Measurements from ENCODE around the gene CBX7. TPM values are rescaled to one million over a fixed set of nuclear protein-coding genes. Genes with fewer than 3 reads are reported as not detected.

The CBX7 gene
- total and polyA plus RNA-seq, 2 donors from 2014 or later = 39.3 to 65.2 TPM

- Histone ChIP-seq H3K9ac (ENCODE audit: low read length in 3 of 3) (no peak overlapping the region), H3K36me3 (ENCODE audit: control insufficient read depth in 2 of 3, insufficient read depth in 3 of 3, low read length in 3 of 3) (no peaks in the 10 kb centered on the region), H3K4me3 (ENCODE audit: low read length in 3 of 3) (no peak overlapping the region), H3K27me3 (ENCODE audit: control insufficient read depth, insufficient read depth, low read length) (no peaks in the 10 kb centered on the region), H3K9me3 (ENCODE audit: control insufficient read depth in 2 of 3, insufficient read depth in 1 of 3, low read length in 3 of 3) (peaks cover 0 to 5% (median 2%) of the 10 kb centered on the region in 3 donors), H3K27ac (ENCODE audit: low read depth in 2 of 2, low read length in 2 of 2) (no peak overlapping the region), H3K4me1 (ENCODE audit: control insufficient read depth in 2 of 3, insufficient read depth in 2 of 3, low read depth in 1 of 3, low read length in 3 of 3) (peaks cover 0 to 11% (median 6%) of the 10 kb centered on the region in 3 donors)
- peak in 1 of 5 donors; percentile 15 for DNase-seq
- intact Hi-C loops (cut with DNase I) = loop anchor here (10.0 kb wide), 1 partner anchor 46 kb away; no protein-coding TSS in a partner anchor
- TF ChIP-seq, protein P1, sequence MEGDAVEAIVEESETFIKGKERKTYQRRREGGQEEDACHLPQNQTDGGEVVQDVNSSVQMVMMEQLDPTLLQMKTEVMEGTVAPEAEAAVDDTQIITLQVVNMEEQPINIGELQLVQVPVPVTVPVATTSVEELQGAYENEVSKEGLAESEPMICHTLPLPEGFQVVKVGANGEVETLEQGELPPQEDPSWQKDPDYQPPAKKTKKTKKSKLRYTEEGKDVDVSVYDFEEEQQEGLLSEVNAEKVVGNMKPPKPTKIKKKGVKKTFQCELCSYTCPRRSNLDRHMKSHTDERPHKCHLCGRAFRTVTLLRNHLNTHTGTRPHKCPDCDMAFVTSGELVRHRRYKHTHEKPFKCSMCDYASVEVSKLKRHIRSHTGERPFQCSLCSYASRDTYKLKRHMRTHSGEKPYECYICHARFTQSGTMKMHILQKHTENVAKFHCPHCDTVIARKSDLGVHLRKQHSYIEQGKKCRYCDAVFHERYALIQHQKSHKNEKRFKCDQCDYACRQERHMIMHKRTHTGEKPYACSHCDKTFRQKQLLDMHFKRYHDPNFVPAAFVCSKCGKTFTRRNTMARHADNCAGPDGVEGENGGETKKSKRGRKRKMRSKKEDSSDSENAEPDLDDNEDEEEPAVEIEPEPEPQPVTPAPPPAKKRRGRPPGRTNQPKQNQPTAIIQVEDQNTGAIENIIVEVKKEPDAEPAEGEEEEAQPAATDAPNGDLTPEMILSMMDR (IDR thresholded peaks at IDR 0.05; ENCODE audit: borderline replicate concordance, extremely low read depth, insufficient read depth) = no peak
- FAIRE-seq = no peak
These were observed 36.3 kb upstream of the CBX7 start for GRCh38 chr22:39188809-39189208.

DNA sequence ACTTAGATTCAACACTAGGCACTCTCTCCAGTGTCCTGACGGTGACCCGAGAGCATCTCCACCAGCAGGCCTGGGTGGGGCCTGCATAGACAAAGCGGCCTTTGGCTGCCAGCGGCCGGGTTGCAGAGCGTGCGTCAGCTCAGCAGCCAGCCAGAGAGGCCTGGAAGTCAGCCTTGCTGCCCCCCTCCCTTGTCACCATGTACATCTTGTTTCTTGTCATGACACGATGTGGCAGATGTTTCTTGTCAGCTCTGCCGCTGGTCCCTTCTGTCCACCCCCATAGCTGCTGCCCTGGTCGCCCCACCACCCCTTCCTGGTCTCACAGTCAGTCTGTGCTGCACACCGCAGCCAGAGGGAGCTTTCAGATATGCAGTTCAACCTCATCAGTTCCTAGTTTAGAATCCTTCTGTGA lies 33.1 kb upstream of the CBX7 start:
- H3K4me3 ChIP-seq (ENCODE audit: low read length in 3 of 3) = no peak overlapping the region
- TF ChIP-seq, protein P1 (IDR thresholded peaks at IDR 0.05; ENCODE audit: borderline replicate concordance, extremely low read depth, insufficient read depth) = peak; percentile 29
- intact Hi-C loops (cut with DNase I) = loop anchor here (10.0 kb wide), 1 partner anchor 49 kb away; no protein-coding TSS in a partner anchor
- H3K9ac ChIP-seq (ENCODE audit: low read length in 3 of 3) = no peak overlapping the region
- H3K4me1 ChIP-seq (ENCODE audit: control insufficient read depth in 2 of 3, insufficient read depth in 2 of 3, low read depth in 1 of 3, low read length in 3 of 3) = peaks cover 0 to 11% (median 6%) of the 10 kb centered on the region in 3 donors
- no peaks in the 10 kb centered on the region for H3K36me3 ChIP-seq (ENCODE audit: control insufficient read depth in 2 of 3, insufficient read depth in 3 of 3, low read length in 3 of 3)
- no peaks in the 10 kb centered on the region for H3K27me3 ChIP-seq (ENCODE audit: control insufficient read depth, insufficient read depth, low read length)
- FAIRE-seq (no peak), DNase-seq (peak; percentile 62 to 93 (median 71))
- peaks cover 0 to 5% (median 2%) of the 10 kb centered on the region in 3 donors for H3K9me3 ChIP-seq (ENCODE audit: control insufficient read depth in 2 of 3, insufficient read depth in 1 of 3, low read length in 3 of 3)
- H3K27ac ChIP-seq (ENCODE audit: low read depth in 2 of 2, low read length in 2 of 2) = peak overlapping the region; percentile 20 to 72

DNA sequence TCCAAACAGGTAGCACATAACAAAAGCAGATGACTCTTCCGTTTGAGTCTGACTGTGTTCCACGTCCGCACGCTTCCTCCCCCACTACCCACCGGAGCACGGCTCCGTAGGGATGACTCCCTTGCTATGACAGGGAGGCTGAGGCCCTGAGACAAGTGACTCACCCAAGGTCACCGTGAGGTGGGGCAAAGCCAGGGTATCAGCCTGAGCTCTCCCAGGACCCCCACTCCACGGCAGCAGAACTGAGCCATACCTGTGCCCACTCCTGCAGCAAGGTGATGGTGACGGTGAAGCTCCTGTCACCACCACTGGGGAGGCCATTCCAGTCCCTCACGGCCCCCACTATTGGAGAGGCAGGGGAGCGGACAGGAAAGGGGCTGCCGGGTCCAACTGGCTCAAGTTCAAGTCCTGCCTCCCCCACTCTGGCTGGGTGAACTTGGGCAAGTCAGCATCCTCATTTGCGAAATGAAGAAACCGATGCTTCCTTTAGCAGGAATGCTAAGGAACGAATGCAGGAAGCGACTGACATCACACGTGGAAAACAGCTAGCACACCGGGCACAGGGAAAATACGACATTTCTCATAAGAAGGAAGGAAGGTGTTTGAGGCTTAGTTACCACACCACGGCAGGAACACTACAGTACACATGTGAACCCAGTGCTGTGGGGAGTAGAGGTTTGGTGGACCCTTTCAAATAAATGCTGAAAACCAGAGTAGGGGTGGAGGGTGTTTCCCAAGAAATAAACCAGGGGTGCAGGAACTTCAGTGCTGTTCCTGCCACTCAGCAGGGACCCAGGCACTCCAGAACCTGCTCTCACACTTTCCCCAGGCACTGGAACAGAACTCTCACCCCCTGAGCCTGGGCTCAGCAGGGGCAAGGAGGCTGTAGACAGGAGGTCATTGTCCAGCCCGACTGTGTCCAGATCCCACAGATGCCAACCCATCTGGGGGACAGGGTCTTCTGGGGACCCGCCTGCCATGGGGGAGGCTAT lies 32.4 kb upstream of the CBX7 start:
- DNase-seq (peak in 1 of 5 donors; percentile 72), FAIRE-seq (no peak)
- Histone ChIP-seq H3K4me1 (ENCODE audit: control insufficient read depth in 2 of 3, insufficient read depth in 2 of 3, low read depth in 1 of 3, low read length in 3 of 3) (peaks cover 0 to 11% (median 6%) of the 10 kb centered on the region in 3 donors), H3K27ac (ENCODE audit: low read depth in 2 of 2, low read length in 2 of 2) (peak overlapping the region; percentile 20 to 72), H3K27me3 (ENCODE audit: control insufficient read depth, insufficient read depth, low read length) (no peaks in the 10 kb centered on the region), H3K36me3 (ENCODE audit: control insufficient read depth in 2 of 3, insufficient read depth in 3 of 3, low read length in 3 of 3) (no peaks in the 10 kb centered on the region), H3K9ac (ENCODE audit: low read length in 3 of 3) (peak overlapping the region in 1 of 3 donors; percentile 41), H3K4me3 (ENCODE audit: low read length in 3 of 3) (no peak overlapping the region), H3K9me3 (ENCODE audit: control insufficient read depth in 2 of 3, insufficient read depth in 1 of 3, low read length in 3 of 3) (peaks cover 0 to 5% (median 2%) of the 10 kb centered on the region in 3 donors)
- TF ChIP-seq, protein P1 (IDR thresholded peaks at IDR 0.05; ENCODE audit: borderline replicate concordance, extremely low read depth, insufficient read depth) = no peak
- intact Hi-C loops (cut with DNase I) = loop anchor here (10.0 kb wide), 1 partner anchor 50 kb away; no protein-coding TSS in a partner anchor
